Measurements from ENCODE around the gene PLPP6. TPM values are rescaled to one million over a fixed set of nuclear protein-coding genes. Genes with fewer than 3 reads are reported as not detected.

PLPP6 gene
- polyA plus RNA-seq, 1 experiment = 6.5 TPM

GRCh38 chr9:4713849-4714248, 51.8 kb downstream of the PLPP6 start:
- peaks cover 2% of the 10 kb centered on the region for H3K36me3 ChIP-seq (ENCODE audit: control insufficient read depth, insufficient read depth, low read length)
- ChIA-PET POLR2A (no interaction called here), CTCF (interaction anchor here (0.7 kb wide), 1 partner anchor 17 kb away, joined by 4 read pairs; no protein-coding TSS in a partner anchor)
- DNase-seq (ENCODE audit: low read depth) = no peak
- no peaks in the 10 kb centered on the region for H3K27me3 ChIP-seq (ENCODE audit: control insufficient read depth, insufficient read depth, low read length)
- TF ChIP-seq CTCF (IDR thresholded peaks at IDR 0.05; ENCODE audit: insufficient read depth, low read depth, low read length) = no peak
- H3K4me3 ChIP-seq (ENCODE audit: low read depth, low read length) = no peak overlapping the region

GRCh38 chr9:4714266-4715016, 52.3 kb downstream of the PLPP6 start:
- DNase-seq (ENCODE audit: low read depth) = no peak
- CTCF ChIA-PET = no interaction called here
- POLR2A ChIA-PET = interaction anchor here (0.6 kb wide), 1 partner anchor 1526 kb away, joined by 4 read pairs; no protein-coding TSS in a partner anchor

More at GRCh38 chr9:4714266-4715016, 52.3 kb downstream of the PLPP6 start:
- no peak for TF ChIP-seq CTCF (IDR thresholded peaks at IDR 0.05; ENCODE audit: insufficient read depth, low read depth, low read length)
- Histone ChIP-seq H3K36me3 (ENCODE audit: control insufficient read depth, insufficient read depth, low read length) (peaks cover 2% of the 10 kb centered on the region), H3K27me3 (ENCODE audit: control insufficient read depth, insufficient read depth, low read length) (no peaks in the 10 kb centered on the region), H3K4me3 (ENCODE audit: low read depth, low read length) (no peak overlapping the region)

Other genes starting within 250 kb of the PLPP6 start
- 6.4 and 8.8 TPM in 2 replicates for gene SLC1A1, start 171.8 kb upstream of the PLPP6 start, polyA plus RNA-seq (2011; rRNA removed)
- 0.39 and 0.43 TPM in 2 replicates for gene SPATA6L, start 4.2 kb downstream of the PLPP6 start, polyA plus RNA-seq (2011; rRNA removed)
- 8.8 and 11.0 TPM in 2 replicates for gene CDC37L1, start 17.3 kb downstream of the PLPP6 start, polyA plus RNA-seq (2011; rRNA removed)
- 30.1 and 46.1 TPM in 2 replicates for gene AK3, start 78.9 kb downstream of the PLPP6 start, polyA plus RNA-seq (2011; rRNA removed)
- gene RCL1, start 130.7 kb downstream of the PLPP6 start, polyA plus RNA-seq (2011; rRNA removed) = 3.7 and 5.1 TPM in 2 replicates